DMS114 treated with DMSO at 0.1 percent for 48 hours (cell line): ENCODE measurements around the gene UBR2.
"Not testable (repeated sequence)": the region's sequence is repeated elsewhere in the genome, so short reads cannot be mapped to it uniquely, and the experiment has no call there.

ENCODE experiments used
- DNase-seq: peaks from one replicate; lab custom pipeline; 2025; ENCODE audit not compliant: unreplicated experiment; lab: John Stamatoyannopoulos, UW

Gene UBR2

DNA sequence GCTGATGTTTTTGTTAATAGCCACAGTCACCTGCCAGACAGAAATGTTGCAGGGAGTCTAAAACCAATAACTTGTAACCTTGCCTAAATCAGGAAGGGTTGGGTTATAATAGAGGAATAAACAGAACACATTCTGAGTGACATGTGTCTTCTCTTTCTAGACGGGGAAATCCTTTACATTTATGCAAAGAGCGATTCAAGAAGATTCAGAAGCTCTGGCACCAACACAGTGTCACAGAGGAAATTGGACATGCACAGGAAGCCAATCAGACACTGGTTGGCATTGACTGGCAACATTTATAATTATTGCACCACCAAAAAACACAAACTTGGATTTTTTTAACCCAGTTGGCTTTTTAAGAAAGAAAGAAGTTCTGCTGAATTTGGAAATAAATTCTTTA lies 127.0 kb downstream of the UBR2 start:
- no peak for DNase-seq

DNA sequence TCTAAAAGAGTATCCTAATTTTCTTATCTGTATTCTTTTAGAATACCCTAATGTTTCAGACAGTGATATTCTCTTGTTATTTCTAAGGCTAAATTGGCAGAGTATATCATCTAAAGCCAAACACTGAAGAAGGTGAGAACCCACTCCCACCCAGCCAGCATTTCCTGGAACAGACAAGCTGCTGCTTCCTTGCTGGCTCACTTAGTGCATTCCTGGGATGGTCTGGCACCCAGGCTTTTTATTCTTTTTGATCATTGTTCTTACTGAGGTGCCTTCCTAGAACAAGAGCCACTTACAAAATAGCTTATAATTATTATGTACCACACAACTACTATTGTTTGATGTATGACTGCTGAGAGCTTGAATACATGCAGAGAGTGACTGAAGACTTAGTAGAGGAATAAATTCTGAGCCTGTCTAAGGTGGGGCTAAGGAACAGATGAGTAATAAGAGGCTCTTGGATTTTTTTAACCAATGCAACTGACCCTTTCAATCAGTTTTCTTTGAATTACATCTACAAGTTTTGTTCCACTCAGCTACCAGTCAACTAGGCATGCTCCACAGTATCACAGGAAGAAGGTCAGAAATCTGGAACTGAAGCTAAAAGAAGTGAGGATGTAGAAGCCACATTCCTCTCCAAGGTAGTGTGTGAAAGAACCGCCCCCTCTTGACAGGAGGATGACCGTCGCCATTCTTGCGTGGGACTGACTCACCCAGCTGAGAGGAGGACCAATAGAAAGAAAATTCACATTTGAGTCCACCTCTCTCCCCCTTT lies 128.5 kb downstream of the UBR2 start:
- no peak for DNase-seq

DNA sequence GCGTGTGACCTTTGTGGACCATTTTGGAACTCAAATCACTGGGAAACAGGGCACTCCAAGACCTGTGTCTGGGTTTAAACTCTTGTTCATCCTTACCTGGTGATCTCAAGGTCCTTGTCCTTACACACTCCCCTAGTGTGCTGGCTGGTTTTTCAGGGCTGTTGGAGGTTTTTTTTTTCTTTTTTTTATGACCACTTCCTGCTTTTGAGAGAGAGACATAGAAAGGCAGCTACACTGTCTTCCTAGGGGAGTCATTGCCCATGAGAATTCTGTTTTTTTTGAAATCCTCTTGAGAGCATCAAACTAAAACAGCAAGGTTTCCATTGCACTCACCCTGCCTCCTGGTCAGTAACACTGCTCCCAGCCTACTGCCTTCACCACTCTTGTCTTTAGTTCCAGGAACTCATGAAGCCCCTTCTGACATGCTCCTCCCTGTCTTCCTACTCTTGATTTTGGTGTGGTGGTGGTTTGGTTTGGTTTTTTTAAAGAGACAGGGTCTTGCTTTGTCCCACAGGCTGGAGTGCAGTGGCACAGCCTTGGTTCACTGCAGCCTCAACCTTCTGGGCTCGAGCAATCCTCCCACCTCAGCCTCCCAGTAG lies 130.0 kb downstream of the UBR2 start:
- no peak for DNase-seq

DNA sequence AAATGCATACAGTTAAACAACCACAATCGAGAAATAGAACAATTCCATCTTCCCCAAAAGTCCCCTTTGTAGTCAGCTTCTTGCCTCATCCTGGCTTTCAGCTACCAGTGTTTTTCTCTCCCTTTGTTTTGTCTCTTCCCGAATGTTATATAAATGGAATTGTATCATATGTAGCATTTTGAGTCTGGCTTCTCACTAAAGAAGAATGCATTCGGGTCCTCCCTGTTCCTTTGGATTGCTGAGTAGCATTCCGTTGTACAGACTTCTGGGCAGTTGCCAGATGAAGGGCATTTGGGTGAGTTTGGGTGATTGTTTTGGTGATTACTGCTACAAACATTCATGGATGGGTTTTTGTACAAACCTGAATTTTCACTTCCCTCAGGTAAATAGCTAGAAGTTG lies 130.8 kb downstream of the UBR2 start:
- DNase-seq: no peak

DNA sequence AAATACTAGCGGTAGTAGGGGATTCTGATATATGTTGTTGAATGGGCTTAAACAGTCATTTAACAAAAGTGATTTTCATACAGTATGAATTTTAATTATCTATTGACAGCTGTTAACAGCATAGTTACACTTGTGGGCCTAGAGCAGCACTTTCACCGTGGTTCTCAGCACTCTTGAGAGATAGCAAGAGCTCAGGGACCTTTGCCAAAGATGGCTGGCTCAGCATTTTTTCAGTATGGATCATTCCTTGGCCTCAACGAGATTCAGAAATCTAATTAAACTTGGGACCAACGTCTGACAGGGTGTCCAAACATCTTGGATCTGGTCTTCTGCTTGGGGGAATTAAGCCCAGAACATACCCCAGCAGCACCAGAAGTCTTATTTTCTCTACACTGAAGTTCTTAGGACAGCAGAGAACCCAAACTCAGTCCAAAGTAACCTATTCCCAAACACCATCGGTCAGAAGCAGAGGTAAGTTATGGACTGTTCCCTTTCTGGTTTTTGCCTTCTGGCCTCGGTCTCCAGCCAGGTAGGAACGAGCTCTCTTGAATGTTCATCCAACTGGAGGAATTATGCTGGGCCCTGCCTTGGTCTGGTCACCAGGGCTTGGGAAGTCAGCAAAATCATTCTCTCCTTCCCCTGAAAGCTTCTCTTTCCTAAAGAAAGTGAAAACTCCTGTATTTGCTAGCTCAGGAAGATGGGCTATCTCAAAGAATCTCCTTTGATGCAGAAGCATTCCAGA lies 132.9 kb downstream of the UBR2 start:
- no peak for DNase-seq

DNA sequence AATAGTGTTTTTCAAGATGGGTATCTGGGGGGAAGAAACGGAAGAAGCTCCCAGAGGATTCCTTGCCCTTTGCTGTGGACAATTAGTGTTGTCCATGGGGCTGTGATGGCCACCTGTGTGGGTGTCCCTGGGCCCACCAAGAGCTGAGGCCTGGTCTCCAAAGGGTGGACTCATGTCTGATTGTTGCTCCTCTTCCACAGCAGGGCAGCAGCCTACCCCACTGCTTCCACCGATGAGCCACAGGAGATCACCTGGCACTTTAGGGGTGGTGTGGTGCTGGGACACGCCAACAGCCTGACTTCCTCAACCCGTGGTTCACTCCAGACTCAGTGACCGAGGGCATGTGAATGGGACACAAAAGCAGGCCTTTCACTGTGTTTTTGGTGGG lies 133.4 kb downstream of the UBR2 start:
- no peak for DNase-seq

DNA sequence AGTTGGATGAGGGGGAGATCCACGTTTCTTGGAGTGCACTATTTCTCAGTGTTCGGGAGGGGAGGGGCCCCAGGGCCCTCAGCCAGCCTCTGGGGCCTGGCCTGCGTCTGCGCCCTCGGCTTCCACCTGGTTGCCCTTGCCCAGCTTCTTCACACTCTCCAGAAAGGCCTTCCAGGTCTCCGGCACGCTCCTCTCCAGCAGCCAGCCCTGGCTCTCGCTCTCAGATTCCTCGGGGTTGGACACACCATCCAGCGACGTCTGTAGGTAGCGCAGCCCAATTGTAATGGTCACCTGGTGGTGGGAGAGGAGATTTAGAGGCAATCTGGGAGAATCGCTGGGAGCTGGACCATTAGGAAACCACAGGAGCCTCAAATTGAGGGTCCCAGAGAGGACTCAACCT lies 134.4 kb downstream of the UBR2 start:
- no peak for DNase-seq

DNA sequence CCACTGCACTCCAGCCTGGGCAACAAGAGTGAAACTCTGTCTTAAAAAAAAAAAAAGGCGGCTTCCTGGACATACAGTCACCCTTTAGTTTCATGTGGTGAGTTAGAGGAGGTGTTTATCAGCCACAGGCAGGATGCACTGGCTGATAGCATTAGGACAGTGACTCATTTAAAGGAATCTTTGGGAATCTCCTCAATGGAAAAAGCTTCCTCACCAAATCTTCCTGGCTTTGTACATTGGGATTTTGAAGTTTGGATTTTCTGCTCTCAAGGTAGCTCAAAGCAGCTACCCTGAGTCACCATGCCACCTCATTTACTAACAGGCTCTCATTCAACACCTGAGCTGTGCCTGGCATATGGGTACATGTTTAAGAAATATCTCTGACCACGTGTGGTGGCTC lies 138.4 kb downstream of the UBR2 start:
- no peak for DNase-seq

DNA sequence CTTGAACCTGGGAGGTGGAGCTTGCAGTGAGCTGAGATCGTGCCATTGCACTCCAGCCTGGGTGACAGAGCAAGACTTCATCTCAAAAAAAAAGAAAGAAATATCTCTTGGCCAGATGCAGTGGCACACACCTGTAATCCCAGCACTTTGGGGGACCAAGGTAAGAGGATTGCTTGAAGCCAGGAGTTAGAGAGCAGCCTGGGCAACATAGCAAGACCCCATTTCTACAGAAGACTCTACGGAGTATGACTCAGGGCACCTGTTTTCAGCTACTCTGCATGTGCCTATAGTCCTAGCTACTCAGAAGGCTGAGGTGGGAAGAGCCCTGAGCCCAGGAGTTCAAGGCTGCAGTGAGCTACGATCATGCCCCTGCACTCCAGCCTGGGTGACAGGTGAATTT lies 139.0 kb downstream of the UBR2 start:
- DNase-seq: not testable (repeated sequence)

GRCh38 chr6:42704251-42704936 lies 140.6 kb downstream of the UBR2 start:
- no peak for DNase-seq

DNA sequence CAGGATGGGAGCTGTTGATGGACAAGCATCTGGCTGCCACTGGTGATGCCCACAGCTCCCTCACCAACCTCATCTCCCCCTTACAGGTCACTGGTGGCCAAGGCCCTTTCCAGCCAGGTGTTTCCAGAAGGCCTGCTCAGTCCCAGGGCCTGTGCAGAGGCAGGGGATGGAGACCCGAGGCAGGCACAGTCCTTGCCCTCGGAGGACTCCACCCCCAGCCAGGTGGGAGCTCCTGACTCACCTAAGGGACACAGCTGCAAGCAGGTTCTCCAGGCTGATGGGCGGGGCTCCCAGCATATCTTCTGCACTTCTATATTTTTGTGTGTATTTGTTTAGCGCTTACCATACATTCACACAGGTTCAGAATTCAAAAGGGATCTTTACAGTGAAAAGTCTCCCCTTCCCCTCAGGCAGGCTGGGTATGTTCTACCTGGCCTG lies 141.1 kb downstream of the UBR2 start:
- no peak for DNase-seq

GRCh38 chr6:42707595-42707994 lies 143.8 kb downstream of the UBR2 start:
- no peak for DNase-seq

DNA sequence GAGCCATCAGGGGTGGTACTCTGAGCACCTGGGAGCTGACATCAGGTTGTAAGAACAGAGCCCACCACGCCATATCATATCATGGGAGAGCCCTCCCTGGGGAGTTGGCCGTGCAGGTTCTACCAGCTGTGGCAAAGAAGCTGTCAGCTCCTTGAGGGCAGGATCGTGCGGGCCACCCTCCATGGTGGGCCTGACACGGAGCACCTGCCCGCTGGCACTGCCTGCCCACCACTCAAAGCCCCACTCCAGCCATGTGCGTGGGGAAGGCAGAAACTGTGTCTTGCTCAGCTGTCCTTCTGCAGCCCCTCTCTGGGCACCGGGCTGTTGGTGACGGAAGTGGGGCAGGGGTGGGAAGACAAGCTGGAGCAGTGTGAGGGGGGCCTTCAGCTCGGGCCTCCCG lies 144.3 kb downstream of the UBR2 start:
- no peak for DNase-seq

GRCh38 chr6:42709871-42710270 lies 146.0 kb downstream of the UBR2 start:
- DNase-seq: no peak

- no peak for DNase-seq
Observed at GRCh38 chr6:42710316-42710715, 146.5 kb downstream of the UBR2 start.

- DNase-seq: no peak
Observed at GRCh38 chr6:42711930-42712329, 148.1 kb downstream of the UBR2 start.

DNA sequence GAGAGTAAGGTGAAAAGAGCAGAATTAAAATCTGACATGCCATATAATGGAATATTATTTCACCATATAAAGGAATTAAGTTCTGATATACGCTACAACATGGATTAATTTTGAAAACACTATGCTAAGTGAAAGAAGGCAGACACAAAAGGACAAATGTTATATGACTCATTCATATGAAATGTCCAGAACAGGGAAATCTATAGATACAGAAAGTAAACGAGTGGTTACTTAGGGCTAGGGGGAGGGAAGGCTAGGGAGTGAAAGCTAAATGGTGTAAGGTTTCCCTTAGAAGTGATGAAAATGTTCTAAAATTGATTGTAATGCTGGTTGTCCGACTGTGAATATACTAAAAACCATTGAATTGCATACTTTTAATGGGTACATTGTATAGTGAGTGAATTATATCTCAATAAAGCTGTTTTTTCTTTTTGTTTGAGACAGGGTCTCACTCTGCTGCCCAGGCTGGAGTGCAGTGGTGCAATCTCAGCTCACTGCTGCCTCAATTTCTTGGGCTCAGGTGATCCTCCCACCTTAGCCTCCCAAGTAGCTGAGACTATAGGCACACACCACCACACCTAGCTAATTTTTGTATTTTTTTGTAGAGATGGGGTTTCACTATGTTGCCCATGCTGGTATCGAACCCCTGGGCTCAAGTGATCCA lies 150.4 kb downstream of the UBR2 start:
- no peak for DNase-seq

DNA sequence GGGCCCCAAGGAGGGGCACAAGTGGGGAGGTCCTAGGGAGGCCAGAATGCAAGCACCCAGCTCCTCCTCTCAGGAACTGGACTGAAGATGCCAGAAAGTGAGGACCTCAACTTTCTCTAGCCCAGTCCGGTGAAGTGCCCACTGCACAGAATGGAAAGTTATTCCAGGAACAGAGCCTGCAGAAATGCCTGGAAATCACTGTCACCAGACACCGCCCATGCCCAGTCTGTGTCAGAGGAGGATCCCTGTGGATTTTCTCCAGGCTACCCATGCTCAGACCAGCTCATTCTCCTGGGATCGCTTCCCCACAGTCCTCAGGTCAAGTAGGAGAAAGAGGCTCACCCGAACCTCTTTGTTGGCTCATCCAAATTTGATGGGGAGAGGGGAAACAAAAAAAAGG lies 152.0 kb downstream of the UBR2 start:
- no peak for DNase-seq

- no peak for DNase-seq
Observed at GRCh38 chr6:42720739-42721138, 156.9 kb downstream of the UBR2 start.

DNA sequence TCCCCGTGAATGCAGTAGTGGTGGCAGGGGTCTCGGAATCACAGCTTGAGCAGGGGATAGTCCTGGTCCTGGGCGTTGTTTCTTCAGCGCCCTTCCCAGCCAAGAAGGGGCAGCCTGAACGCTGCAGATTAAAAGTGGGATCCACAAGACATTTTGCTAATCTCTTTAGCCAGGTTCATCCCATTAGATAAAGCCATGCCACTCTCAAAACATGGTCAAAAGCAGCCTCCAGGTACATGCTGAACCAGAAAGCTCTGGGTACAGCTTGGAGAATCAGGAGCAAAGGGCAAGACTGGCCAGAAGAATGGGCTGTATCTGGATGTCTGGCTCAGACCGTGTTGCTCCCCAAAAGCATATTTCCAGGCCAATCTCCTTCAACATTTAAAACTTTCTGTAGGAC lies 158.7 kb downstream of the UBR2 start, which contains the start of gene PRPH2:
PRPH2 (minus strand) TSS at position 101 of the 400 bp plus-strand sequence. CDS start 263 bp downstream, outside the sequence.
- no peak for DNase-seq

GRCh38 chr6:42724825-42725224 lies 161.0 kb downstream of the UBR2 start:
- no peak for DNase-seq
